Retinal pigment epithelial cell (primary cell): ENCODE measurements around the gene ZNF512B.

Experiments
- DNase-seq: peaks from one replicate; pipeline ENCODE4 v3.0.0-alpha.2; 2010; ENCODE audit warnings: low read depth
- H3K4me3 ChIP-seq: 2 replicates; pipeline ENCODE4 v1.5.1; 2011; ENCODE audit warnings: mild to moderate bottlenecking, low read length, control low read depth, moderate library complexity
- TF ChIP-seq, protein P1 (sequence below): conservative IDR thresholded peaks from 2 replicates; pipeline ENCODE4 v1.5.1; 2011; ENCODE audit warnings: low read depth, low read length, control low read depth, inconsistent platforms

The ZNF512B gene

DNA sequence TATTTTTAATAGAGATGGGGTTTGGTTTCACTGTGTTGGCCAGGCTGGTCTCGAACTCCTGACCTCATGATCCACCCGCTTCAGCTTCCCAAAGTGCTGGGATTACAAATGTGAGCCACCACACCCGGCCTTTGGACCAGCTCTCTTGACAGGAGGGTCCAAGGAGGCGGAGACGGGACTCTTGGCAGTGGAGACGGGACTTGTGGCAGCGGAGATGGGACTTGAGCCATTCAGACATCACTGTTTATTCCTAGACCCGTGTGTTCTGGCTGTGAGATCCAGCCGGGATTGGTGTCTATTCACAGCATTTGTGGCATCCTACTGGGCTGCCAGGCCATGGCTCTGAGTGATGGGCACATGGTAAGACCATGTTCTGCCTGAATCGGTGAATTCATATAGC lies 36.8 kb upstream of the ZNF512B start:
- TF ChIP-seq, protein P1, sequence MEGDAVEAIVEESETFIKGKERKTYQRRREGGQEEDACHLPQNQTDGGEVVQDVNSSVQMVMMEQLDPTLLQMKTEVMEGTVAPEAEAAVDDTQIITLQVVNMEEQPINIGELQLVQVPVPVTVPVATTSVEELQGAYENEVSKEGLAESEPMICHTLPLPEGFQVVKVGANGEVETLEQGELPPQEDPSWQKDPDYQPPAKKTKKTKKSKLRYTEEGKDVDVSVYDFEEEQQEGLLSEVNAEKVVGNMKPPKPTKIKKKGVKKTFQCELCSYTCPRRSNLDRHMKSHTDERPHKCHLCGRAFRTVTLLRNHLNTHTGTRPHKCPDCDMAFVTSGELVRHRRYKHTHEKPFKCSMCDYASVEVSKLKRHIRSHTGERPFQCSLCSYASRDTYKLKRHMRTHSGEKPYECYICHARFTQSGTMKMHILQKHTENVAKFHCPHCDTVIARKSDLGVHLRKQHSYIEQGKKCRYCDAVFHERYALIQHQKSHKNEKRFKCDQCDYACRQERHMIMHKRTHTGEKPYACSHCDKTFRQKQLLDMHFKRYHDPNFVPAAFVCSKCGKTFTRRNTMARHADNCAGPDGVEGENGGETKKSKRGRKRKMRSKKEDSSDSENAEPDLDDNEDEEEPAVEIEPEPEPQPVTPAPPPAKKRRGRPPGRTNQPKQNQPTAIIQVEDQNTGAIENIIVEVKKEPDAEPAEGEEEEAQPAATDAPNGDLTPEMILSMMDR, result no peak
- no peak overlapping the region for H3K4me3 ChIP-seq
- no peak for DNase-seq

DNA sequence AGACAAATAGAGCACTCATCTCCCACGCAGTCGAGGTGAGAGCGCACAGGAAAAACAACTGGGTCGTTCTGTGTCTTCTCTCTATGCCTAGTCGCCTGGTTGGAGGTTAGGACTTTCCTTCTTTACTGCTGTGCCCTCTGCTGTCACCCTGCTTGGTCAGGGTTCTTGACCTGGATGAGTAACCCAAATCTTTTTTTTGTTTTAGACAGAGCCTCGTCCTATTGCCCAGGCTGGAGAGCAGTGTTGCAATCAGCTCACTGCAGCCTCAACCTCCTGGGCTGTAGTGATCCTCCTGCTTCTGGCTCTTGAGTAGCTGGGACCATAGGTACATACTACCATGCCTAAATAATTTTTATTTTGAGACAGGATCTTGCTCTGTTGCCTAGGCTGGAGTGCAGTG lies 35.7 kb upstream of the ZNF512B start:
- TF ChIP-seq, protein P1, result no peak
- no peak overlapping the region for H3K4me3 ChIP-seq
- DNase-seq, result no peak

GRCh38 chr20:64003960-64004725 lies 34.4 kb upstream of the ZNF512B start:
- no peak for DNase-seq
- TF ChIP-seq, protein P1, result no peak

GRCh38 chr20:64001607-64002011 lies 31.9 kb upstream of the ZNF512B start:
- TF ChIP-seq, protein P1, result no peak
- DNase-seq, result no peak
- no peak overlapping the region for H3K4me3 ChIP-seq

More at GRCh38 chr20:64003960-64004725, 34.4 kb upstream of the ZNF512B start:
- no peak overlapping the region for H3K4me3 ChIP-seq

DNA sequence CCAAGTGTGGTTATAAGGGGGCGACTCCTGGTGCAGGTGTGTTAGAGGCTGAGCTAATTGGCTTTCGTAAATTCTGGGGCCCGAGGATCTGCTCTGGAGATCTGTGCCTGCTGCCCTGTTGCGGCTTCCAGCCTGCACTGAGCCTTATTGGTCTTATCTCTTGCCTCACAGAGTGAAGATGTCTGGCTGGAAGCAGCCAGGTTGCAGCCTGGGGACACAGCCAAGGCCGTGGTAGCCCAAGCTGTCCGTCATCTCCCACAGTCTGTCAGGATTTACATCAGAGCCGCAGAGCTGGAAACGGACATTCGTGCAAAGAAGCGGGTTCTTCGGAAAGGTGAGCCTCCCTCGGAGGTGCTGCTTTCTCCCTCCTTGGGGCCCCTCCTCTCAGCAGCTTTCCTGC lies 31.2 kb upstream of the ZNF512B start:
- no peak overlapping the region for H3K4me3 ChIP-seq
- no peak for DNase-seq
- TF ChIP-seq, protein P1, result no peak

- DNase-seq, result no peak
- TF ChIP-seq, protein P1, result no peak
Observed at GRCh38 chr20:63982937-63983336, 13.2 kb upstream of the ZNF512B start.

More at GRCh38 chr20:63982937-63983336, 13.2 kb upstream of the ZNF512B start:
- H3K4me3 ChIP-seq, result no peak overlapping the region
